ENCODE data around the gene GADD45GIP1.
A peak's percentile ranks its signal among the peaks of the same experiment; 100 is the strongest.
"Not testable (repeated sequence)": the region's sequence is repeated elsewhere in the genome, so short reads cannot be mapped to it uniquely, and the experiment has no call there.

Gene GADD45GIP1

GRCh38 chr19:12990431-12990830 lies 33.4 kb upstream of the GADD45GIP1 start:
- DNase-seq (ENCODE audit: low read depth in 2 of 2): no peak

- DNase-seq (ENCODE audit: low read depth in 2 of 2): no peak
Observed at GRCh38 chr19:12987781-12988180, 30.8 kb upstream of the GADD45GIP1 start.

- no peak for DNase-seq (ENCODE audit: low read depth in 2 of 2)
Observed at GRCh38 chr19:12987190-12987589, 30.2 kb upstream of the GADD45GIP1 start.

GRCh38 chr19:12986726-12987125 lies 29.7 kb upstream of the GADD45GIP1 start:
- DNase-seq (ENCODE audit: low read depth in 2 of 2): no peak

- DNase-seq (ENCODE audit: low read depth in 2 of 2): peak; percentile 26 to 30
Observed at GRCh38 chr19:12985049-12985776, 28.2 kb upstream of the GADD45GIP1 start.

GRCh38 chr19:12984683-12985048 lies 27.6 kb upstream of the GADD45GIP1 start:
- DNase-seq (ENCODE audit: low read depth in 2 of 2): no peak

- no peak for DNase-seq (ENCODE audit: low read depth in 2 of 2)
Observed at GRCh38 chr19:12984143-12984627, 27.2 kb upstream of the GADD45GIP1 start.

GRCh38 chr19:12983542-12984142 lies 26.6 kb upstream of the GADD45GIP1 start:
- DNase-seq (ENCODE audit: low read depth in 2 of 2): peak; percentile 44 to 66

- DNase-seq (ENCODE audit: low read depth in 2 of 2): no peak
Observed at GRCh38 chr19:12983091-12983490, 26.1 kb upstream of the GADD45GIP1 start.

GRCh38 chr19:12982648-12983047 lies 25.6 kb upstream of the GADD45GIP1 start:
- no peak for DNase-seq (ENCODE audit: low read depth in 2 of 2)

- no peak for DNase-seq (ENCODE audit: low read depth in 2 of 2)
Observed at GRCh38 chr19:12979974-12980373, 23.0 kb upstream of the GADD45GIP1 start.

GRCh38 chr19:12976109-12976508 lies 19.1 kb upstream of the GADD45GIP1 start:
- DNase-seq (ENCODE audit: low read depth in 2 of 2): not testable (repeated sequence)

- DNase-seq (ENCODE audit: low read depth in 2 of 2): no peak
Observed at GRCh38 chr19:12975221-12975741, 18.3 kb upstream of the GADD45GIP1 start.

GRCh38 chr19:12974301-12975220 lies 17.5 kb upstream of the GADD45GIP1 start:
- no peak for DNase-seq (ENCODE audit: low read depth in 2 of 2)

GRCh38 chr19:12973236-12973635 lies 16.2 kb upstream of the GADD45GIP1 start:
- DNase-seq (ENCODE audit: low read depth in 2 of 2): no peak

GRCh38 chr19:12970070-12970820 lies 13.2 kb upstream of the GADD45GIP1 start:
- DNase-seq (ENCODE audit: low read depth in 2 of 2): no peak

- DNase-seq (ENCODE audit: low read depth in 2 of 2): no peak
Observed at GRCh38 chr19:12969292-12969988, 12.4 kb upstream of the GADD45GIP1 start, which contains the start of gene DAND5. DAND5 (plus strand) TSS chr19:12969576; CDS start chr19:12969661, 85 bp downstream.

GRCh38 chr19:12967907-12968306 lies 10.9 kb upstream of the GADD45GIP1 start:
- no peak for DNase-seq (ENCODE audit: low read depth in 2 of 2)

- DNase-seq (ENCODE audit: low read depth in 2 of 2): no peak
Observed at GRCh38 chr19:12965812-12966135, 8.8 kb upstream of the GADD45GIP1 start.

GRCh38 chr19:12965017-12965811 lies 8.2 kb upstream of the GADD45GIP1 start:
- peak; percentile 55 to 66 for DNase-seq (ENCODE audit: low read depth in 2 of 2)
